GM18520 (cell line): ENCODE data around the gene KCNJ15.
"Not testable (repeated sequence)": the region's sequence is repeated elsewhere in the genome, so short reads cannot be mapped to it uniquely, and the experiment has no call there.

ENCODE experiments used
- ATAC-seq: cut with Tn5 transposase; IDR thresholded peaks from one replicate; pipeline ENCODE4 v1.9.1; 2021; ENCODE audit not compliant: unreplicated experiment

KCNJ15 gene

GRCh38 chr21:38256599-38257302 lies at the start of gene KCNJ15:
TSS of gene KCNJ15 (plus strand) at chr21:38256991. CDS start at chr21:38299262, 42,271 bp downstream.
- ATAC-seq, result no peak

GRCh38 chr21:38208118-38208517 lies 48.7 kb upstream of the KCNJ15 start:
- no peak for ATAC-seq

DNA sequence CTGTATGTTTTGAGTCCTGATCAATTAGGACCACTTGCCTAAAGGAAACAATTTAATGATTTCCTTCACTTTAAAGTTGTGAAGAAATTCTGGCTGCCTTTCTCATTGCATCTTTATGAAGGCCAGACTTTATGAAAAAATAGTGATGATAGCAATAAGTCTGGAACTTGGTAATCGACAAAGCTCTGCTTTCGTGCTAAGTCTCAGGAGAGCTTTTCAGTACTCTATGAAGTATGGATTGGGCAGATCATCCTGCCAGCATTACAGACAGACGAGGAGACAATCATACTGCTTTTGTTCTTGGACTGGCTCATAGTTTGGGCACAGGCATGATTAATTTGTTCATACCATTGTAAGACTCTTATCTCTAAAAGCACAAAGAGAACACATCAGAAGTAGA lies 45.5 kb upstream of the KCNJ15 start:
- ATAC-seq, result no peak

- no peak for ATAC-seq
These were observed 44.1 kb upstream of the KCNJ15 start for GRCh38 chr21:38212706-38213105.

- ATAC-seq, result no peak
These were observed 37.7 kb upstream of the KCNJ15 start for GRCh38 chr21:38219049-38219628.

- ATAC-seq, result no peak
These were observed 36.5 kb upstream of the KCNJ15 start for GRCh38 chr21:38220270-38220737.

DNA sequence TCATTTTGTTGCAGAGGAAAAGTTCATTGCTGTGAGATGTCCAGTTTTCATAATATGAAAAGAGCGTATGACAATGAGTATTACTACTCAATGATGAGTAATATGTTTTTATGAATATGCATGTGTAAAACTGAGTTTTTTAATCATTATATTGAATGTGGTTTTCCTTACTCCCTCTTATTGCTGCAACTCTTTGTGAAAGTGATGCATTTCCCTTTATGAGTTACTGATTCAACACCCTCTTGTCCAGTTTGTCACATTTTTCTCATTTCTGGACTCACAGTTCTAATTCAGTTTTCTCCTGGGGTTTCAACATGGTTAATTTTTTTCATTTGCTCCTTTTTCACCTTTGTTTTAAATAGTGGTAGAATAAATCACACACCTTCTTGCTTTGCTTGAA lies 35.2 kb upstream of the KCNJ15 start:
- peak; percentile 37 for ATAC-seq

DNA sequence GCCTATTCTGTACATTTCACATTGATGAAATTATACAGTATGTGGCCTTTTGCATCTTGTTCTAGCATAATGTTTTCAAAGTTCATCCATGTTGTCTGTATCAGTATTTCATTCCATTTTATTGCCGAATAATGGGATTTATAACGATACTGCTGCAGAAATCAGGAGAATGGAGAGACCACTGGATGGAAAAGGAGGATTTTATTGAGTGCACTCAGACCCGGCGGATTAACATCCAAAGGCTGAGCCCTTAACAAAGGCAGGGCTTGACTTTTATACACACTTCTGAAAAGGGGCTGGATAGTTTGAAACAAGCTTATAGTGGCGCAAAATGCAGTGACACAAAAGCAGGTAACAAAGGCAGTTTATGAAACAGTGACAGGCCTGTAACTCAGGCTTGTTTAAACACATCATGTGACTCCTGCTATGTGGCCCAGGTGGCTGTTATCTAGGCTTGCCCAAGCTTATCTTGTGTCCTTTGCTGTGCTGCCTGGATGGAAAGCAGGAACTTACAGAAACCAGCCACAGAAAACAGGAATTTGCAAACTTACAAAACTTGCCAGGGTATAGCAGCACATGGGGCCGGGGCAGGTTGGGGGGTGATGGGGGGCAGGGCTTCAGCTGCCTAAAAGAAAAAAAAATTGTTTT lies 32.8 kb upstream of the KCNJ15 start:
- ATAC-seq, result no peak

- ATAC-seq, result no peak
These were observed 29.4 kb upstream of the KCNJ15 start for GRCh38 chr21:38227401-38227800.

DNA sequence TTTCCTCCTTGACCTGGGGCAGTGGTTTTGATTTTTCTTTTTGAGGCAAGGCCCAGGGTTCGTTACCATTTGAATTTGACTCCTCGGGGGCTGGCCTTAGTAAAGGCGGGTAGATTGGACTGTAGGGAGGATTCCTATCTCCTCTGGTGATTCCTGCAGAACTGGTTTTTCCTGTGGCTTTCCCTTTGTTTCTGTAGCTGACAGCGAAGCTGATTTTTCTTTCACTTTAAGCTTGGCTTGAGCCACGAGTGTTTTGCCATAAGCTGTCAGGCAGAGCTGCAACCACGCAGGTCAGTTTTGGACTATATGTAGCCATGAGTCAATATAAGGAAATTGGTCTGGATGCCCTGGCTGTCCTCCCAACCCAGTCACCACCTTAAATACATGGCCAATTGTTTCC lies 28.7 kb upstream of the KCNJ15 start:
- ATAC-seq, result no peak

- no peak for ATAC-seq
These were observed 28.3 kb upstream of the KCNJ15 start for GRCh38 chr21:38228537-38228936.

- no peak for ATAC-seq
These were observed 27.4 kb upstream of the KCNJ15 start for GRCh38 chr21:38229260-38229877.

DNA sequence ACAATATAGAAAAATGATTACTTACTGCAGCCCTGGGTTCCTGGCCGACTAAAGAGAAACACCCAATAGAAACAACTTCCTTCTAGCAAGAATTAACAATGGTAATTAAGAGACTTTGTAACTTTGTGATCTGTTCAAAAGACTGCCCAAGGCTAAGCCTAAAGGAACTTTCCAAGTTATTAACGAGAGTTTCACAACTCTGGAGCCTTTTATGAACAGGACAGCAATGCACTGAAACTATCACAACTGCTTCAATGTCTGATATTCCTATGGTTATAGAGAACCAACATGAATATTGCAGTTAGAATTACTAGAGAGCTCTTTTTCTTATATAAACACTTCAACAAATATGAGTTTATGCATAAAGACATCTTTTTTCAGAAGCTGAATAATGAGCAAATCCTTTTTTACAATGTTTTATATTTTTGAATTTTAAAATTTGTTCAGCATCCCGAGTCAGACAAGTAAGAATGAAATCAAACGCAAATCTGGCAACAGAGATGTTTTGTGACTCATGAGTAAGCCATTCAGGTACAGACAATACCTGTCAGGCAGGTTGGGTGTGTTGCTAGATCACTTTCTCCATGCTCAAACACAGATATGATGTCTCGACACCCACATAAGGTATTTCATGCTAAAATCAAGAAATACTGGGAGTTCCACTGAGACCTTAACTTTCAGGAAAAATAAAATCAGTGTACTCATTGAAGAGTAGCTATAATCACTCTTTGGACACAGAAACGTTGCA lies 22.2 kb upstream of the KCNJ15 start:
- no peak for ATAC-seq

- not testable (repeated sequence) for ATAC-seq
These were observed 21.5 kb upstream of the KCNJ15 start for GRCh38 chr21:38235251-38235650.

- no peak for ATAC-seq
These were observed 20.6 kb upstream of the KCNJ15 start for GRCh38 chr21:38236232-38236631.

GRCh38 chr21:38239672-38240071 lies 17.1 kb upstream of the KCNJ15 start:
- no peak for ATAC-seq

- ATAC-seq, result no peak
These were observed 16.7 kb upstream of the KCNJ15 start for GRCh38 chr21:38240129-38240528.

DNA sequence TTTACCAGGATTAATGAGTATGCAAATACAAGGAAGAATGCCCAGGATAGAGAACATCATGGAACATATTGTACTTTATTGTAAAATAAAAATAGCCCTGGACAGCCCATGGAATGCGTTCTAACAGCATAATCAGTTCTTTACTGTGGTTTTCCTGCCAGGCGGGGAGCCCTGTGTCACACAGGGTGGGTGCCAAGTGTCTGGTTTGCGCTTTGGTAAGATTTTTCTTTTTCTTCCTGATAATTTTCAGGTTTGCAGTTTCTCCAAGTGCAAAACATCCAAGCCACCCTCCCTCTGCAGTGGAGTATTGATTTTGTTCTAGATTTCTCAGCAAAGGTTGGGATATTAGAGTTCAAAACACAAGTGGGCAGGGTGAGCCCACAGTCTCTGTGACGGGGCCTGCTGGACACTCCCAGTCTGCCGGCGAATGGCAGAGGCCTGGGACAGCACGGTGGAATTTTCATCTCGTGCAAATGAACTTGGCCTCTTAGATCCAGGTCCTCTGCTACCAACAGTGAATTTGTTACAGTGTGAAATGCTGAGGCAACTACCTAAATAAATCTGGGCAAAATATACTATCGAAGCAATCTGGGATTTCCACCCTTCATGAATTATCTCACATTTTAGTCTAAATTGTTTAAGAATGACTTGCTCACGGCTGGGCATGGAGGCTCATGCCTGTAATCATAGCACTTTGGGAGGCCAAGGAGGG lies 15.6 kb upstream of the KCNJ15 start:
- no peak for ATAC-seq

- no peak for ATAC-seq
These were observed 14.7 kb upstream of the KCNJ15 start for GRCh38 chr21:38242061-38242460.

DNA sequence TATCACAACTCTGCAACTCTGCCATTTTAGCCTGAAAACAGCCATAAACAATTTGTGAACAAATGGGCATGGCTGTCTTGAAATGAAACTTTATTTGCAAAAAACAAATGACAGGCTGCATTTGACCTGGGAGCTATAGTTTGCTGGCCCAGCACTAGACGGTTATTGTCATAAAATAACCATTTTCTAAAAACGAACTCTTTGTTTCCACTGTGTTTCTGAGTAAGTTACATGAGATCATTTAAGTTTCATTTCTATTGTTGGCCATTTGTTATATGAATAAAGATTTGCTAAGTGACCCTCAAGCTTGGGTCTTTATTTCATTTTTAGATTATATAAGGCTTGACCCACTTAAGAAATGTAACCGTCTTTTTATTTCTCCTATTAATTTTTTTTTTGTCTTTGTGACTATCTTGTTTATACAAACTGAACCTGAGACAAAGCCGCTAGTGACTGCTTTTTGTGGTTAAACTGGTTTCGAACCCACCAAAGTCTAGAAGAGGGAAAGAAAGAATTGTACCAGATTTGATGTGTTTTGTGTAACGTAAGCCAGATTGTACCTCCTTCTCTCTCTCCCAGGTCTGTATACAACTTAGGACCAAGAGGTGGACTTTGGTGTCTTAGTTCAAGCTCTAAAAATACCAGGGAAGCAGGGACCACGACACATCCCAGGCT lies 12.9 kb upstream of the KCNJ15 start:
- ATAC-seq, result no peak
